ENCODE data around the gene OR2V1.

- TF ChIP-seq CTCF (IDR thresholded peaks at IDR 0.05) (no peak), POLR2A (IDR thresholded peaks at IDR 0.05) (no peak)
Observed at GRCh38 chr5:181134259-181134658, 3.3 kb upstream of the OR2V1 start.

Data from uterus (tissue), 2 donors.